HepG2 (cell line): Measurements from ENCODE around the gene EMILIN1. TPM values are rescaled to one million over a fixed set of nuclear protein-coding genes. Genes with fewer than 3 reads are reported as not detected.
A peak's percentile ranks its signal among the peaks of the same experiment; 100 is the strongest.

Experiments used
- AHDC1 ChIP-seq: sonication (generic); formaldehyde crosslinking; IDR thresholded peaks from 2 replicates; pipeline ENCODE4 v1.5.1; 2020; ENCODE audit warnings: mild to moderate bottlenecking, missing genetic modification reagents, borderline replicate concordance
- CREBL2 ChIP-seq: sonication (generic); formaldehyde crosslinking; IDR thresholded peaks from 2 replicates; pipeline ENCODE4 v1.8.1; 2023; ENCODE audit warnings: missing genetic modification reagents, mild to moderate bottlenecking, borderline replicate concordance
- DPF2 ChIP-seq: sonication (generic); formaldehyde crosslinking; IDR thresholded peaks from 2 replicates; pipeline ENCODE4 v1.4.0; 2020; ENCODE audit warnings: mild to moderate bottlenecking, low read depth, missing genetic modification reagents, borderline replicate concordance
- ETV6 ChIP-seq: sonication (generic); formaldehyde crosslinking; conservative IDR thresholded peaks from 2 replicates; pipeline ENCODE4 v1.4.0; 2020; ENCODE audit warnings: missing genetic modification reagents
- POGK ChIP-seq: sonication (generic); formaldehyde crosslinking; conservative IDR thresholded peaks from 2 replicates; pipeline ENCODE4 v1.8.0; 2022; ENCODE audit warnings: mild to moderate bottlenecking, moderate library complexity, missing genetic modification reagents
- SMAD3 ChIP-seq: sonication (generic); formaldehyde crosslinking; IDR thresholded peaks from 2 replicates; pipeline ENCODE4 v1.4.0; 2020; ENCODE audit warnings: missing genetic modification reagents
- SOX5 ChIP-seq: IDR thresholded peaks from 2 replicates; pipeline ENCODE4 v1.6.1; 2016; ENCODE audit warnings: borderline replicate concordance
- THAP9 ChIP-seq: sonication (generic); formaldehyde crosslinking; IDR thresholded peaks from 2 replicates; pipeline ENCODE4; 2020; ENCODE audit warnings: missing genetic modification reagents, mild to moderate bottlenecking, borderline replicate concordance
- ZBTB49 ChIP-seq: sonication (generic); formaldehyde crosslinking; IDR thresholded peaks from 2 replicates; pipeline ENCODE4 v1.4.0; 2020; ENCODE audit warnings: missing genetic modification reagents, borderline replicate concordance
- ZFY ChIP-seq: sonication (generic); formaldehyde crosslinking; IDR thresholded peaks from 2 replicates; pipeline ENCODE4 v1.4.0; 2020; ENCODE audit warnings: missing genetic modification reagents
- ZNF224 ChIP-seq: sonication (generic); formaldehyde crosslinking; IDR thresholded peaks from 2 replicates; pipeline ENCODE4 v1.5.0; 2020; ENCODE audit warnings: mild to moderate bottlenecking, missing genetic modification reagents
- ZNF484 ChIP-seq: sonication (generic); formaldehyde crosslinking; IDR thresholded peaks from 2 replicates; pipeline ENCODE4 v1.5.1; 2020; ENCODE audit warnings: mild to moderate bottlenecking, low read depth, missing genetic modification reagents, borderline replicate concordance
- ZNF572 ChIP-seq: sonication (generic); formaldehyde crosslinking; IDR thresholded peaks from 2 replicates; pipeline ENCODE4 v1.5.1; 2020; ENCODE audit warnings: mild to moderate bottlenecking, missing genetic modification reagents
- ZNF816 ChIP-seq: sonication (generic); formaldehyde crosslinking; IDR thresholded peaks from 2 replicates; pipeline ENCODE4 v1.8.0; 2022; ENCODE audit warnings: missing genetic modification reagents, mild to moderate bottlenecking, borderline replicate concordance
- polyA plus RNA-seq, 8 experiments: library from polyadenylated mRNA; depleted of rRNA in 3 of 8; stranded (reverse) in 7 of 8; unstranded in 1 of 8; fragments of >200 nt; fragmentation: Illumina TruSeq in 4 of 8; extraction: Trizol in 4 of 8; gene quantifications; 2 replicates each; pipeline versions ENCODE4 v1.2.1 to v1.2.3, GENCODE V29; 2011 to 2016; ENCODE audit warnings: low read depth in 4 of 8, missing spikeins in 1 of 8, mixed read lengths in 1 of 8; ENCODE audit not compliant: insufficient read depth in 1 of 8
- total RNA-seq, 5 experiments: library from RNA; depleted of rRNA; stranded (reverse); fragments of >200 nt; fragmentation: Illumina TruSeq; extraction: Trizol; gene quantifications; 2 replicates each; pipeline ENCODE4 v1.2.3, GENCODE V29; 2016; ENCODE audit warnings: low read depth in 1 of 5

Gene EMILIN1
- total and polyA plus RNA-seq, 2 of the 13 experiments (the other 11 are each of a cell fraction or from before 2014, with no cell fraction given): 8.1 to 9.7 TPM

GRCh38 chr2:27070653-27071276, 7.7 kb upstream of the EMILIN1 start (continued):
- TF ChIP-seq CREBL2: no peak
- TF ChIP-seq ZNF484: no peak
- TF ChIP-seq SMAD3 (CRISPR knock-in tag): 0 out of 2 replicates have a peak, but pooled peaks have one; percentile 1
- TF ChIP-seq SOX5 (CRISPR knock-in tag): no peak
- 0 out of 2 replicates have a peak, but pooled peaks have one; percentile 34 for TF ChIP-seq AHDC1
- TF ChIP-seq ZNF572 (CRISPR knock-in tag): peak; percentile 86; the same call in 1 of the 2 replicates
- TF ChIP-seq POGK (CRISPR knock-in tag): peak; percentile 7; the same call in 1 of the 2 replicates
- no peak for TF ChIP-seq ZFY (CRISPR knock-in tag)
- 0 out of 2 replicates have a peak, but pooled peaks have one; percentile 82 for TF ChIP-seq ZNF224 (CRISPR knock-in tag)
- peak; percentile 2; the same call in 1 of the 2 replicates for TF ChIP-seq ZNF816 (CRISPR knock-in tag)
- no peak for TF ChIP-seq DPF2 (CRISPR knock-in tag)
- TF ChIP-seq THAP9 (CRISPR knock-in tag): 0 out of 2 replicates have a peak, but pooled peaks have one; percentile 14
- TF ChIP-seq ZBTB49 (CRISPR knock-in tag): 0 out of 2 replicates have a peak, but pooled peaks have one; percentile 7
- no peak for TF ChIP-seq ETV6 (CRISPR knock-in tag)
